A172 (cell line): ENCODE measurements around the gene BRD1. TPM values are rescaled to one million over a fixed set of nuclear protein-coding genes. Genes with fewer than 3 reads are reported as not detected.
"Not testable (repeated sequence)": the region's sequence is repeated elsewhere in the genome, so short reads cannot be mapped to it uniquely, and the experiment has no call there.

ENCODE experiments used
- DNase-seq: peaks from one replicate; pipeline ENCODE4 v3.0.0-alpha.2; 2015; ENCODE audit warnings: low spot score
- total RNA-seq: library from RNA; depleted of rRNA; stranded (reverse); fragments of >200 nt; shearing (Covaris generic); gene quantifications from 2 replicates; pipeline ENCODE4 v1.2.3, GENCODE V29; 2014

BRD1 gene
- total RNA-seq, 1 experiment from 2014 or later, result 8.0 TPM

DNA sequence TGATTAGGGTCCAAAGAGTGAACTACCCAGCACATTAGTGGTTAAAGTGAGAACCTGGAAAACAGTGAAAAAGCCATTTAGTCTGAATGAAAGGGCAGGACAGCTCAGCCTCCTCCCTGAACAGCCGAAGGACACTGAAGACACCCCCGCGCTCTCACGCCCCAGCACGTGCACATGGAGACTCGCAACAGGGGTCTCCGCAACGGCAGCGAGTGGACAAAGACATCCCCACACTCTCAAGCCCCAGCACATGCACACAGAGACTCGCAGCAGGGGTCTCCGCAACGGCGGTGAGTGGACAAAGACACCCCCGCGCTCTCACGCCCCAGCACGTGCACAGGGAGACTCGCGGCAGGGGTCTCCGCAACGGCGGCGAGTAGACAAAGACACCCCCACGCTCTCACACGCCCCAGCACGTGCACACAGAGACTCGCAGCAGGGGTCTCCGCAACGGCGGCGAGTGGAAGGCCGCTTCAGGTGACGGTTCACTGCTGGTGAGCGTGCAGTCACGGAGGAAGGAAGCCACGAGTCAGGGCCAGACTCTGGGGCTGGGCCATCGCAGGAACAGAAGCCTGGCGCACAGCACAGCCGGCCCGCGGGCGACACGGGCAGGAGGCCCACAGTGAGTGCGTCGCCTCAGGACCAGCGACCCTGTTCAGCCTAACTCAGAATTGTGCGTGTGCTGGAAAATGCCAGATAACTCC, 43.6 kb downstream of the BRD1 start:
- no peak for DNase-seq

DNA sequence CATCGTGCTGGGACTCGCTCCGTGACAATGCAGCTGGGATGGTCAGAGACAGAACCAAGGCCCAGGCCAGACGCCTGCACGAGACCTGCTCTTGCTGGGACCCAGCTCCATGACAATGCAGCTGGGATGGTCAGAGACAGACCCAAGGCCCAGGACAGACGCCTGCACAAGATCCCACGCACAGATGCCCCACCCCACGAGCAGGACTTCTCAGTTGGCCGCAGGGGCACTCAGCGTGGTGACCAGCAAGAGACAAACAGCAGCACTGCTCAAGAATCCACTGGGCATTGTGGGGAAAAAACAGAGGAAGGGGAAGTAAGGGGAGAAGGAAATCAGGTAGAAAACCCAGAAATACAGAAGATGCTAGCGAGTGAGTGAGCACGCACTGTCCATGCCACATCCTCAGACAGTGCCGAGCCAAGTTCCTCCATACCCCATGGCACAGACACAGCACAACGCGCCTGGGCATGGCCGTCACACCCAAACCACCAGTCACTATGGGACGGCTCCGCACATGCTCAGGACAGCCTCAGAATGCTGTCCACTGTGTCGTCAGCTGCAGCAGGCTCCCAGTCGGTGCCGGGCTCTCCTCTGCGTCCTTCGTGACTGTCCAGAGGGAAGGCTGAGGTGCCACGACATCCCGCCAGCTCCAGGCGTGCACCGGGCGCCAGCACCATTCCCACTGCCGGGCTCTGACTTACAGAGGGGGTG, 44.5 kb downstream of the BRD1 start:
- DNase-seq, result no peak

DNA sequence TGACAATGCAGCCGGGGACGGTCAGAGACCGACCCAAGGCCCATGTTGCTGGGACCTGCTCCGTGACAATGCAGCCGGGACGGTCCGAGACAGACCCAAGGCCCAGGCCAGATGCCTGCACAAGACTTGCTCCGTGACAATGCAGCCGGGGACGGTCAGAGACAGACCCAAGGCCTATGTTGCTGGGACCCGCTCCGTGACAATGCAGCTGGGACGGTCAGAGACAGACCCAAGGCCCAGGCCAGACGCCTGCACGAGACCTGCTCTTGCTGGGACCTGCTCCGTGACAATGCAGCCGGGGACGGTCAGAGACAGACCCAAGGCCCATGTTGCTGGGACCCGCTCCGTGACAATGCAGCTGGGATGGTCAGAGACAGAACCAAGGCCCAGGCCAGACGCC, 45.8 kb downstream of the BRD1 start:
- not testable (repeated sequence) for DNase-seq

DNA sequence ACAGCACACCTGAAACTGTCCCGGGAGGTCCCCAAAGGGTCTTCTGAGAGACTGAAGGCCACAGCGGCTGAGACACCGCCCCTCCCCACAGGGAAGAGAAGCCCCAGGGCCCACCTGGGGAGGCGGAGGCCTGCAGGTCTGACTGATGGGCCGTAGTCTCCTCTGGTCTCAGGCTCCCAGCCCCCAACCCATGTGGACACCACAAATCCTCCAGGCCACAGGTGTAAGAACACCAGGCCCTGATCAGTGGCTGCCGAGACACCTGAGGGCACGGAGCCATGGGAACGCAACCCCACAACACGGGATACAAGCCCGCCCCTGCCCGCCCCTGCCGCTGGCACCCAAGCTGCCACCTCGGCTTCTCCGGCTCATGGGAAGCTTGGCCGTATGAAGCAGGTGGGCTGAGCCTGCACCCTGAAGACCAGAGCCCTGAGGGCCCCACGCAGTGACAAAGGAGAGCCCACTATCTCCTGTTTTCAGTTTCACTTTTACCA, 46.3 kb downstream of the BRD1 start:
- no peak for DNase-seq

DNA sequence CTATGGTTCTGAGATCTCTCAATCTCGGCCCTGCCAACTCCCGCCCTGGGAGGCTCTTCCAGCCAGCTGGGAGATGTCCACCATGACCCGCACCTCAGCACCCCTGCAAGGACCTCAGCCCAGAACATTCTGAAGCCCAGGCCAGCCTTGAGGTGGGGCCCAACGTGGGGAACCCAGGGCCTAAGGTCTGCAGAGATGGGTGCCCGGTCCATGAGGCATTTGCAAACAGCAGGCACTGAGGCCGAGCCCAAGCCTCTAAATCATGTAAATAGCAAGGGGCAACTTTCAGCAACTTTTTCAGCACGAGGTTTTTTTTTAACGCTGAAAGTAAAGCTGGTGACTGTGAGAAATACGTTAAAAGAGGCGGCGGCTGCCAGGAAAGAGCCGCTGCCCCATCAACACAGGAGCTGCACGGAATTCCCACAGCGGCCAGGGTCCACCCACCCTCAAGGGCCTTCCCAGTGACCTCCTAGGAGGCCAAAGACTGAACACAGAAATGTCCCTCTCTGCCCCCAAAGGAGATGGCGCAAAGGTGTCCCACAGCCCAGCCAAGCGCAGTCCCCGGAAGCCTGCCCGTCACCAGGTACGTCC, 46.9 kb downstream of the BRD1 start:
- no peak for DNase-seq

DNA sequence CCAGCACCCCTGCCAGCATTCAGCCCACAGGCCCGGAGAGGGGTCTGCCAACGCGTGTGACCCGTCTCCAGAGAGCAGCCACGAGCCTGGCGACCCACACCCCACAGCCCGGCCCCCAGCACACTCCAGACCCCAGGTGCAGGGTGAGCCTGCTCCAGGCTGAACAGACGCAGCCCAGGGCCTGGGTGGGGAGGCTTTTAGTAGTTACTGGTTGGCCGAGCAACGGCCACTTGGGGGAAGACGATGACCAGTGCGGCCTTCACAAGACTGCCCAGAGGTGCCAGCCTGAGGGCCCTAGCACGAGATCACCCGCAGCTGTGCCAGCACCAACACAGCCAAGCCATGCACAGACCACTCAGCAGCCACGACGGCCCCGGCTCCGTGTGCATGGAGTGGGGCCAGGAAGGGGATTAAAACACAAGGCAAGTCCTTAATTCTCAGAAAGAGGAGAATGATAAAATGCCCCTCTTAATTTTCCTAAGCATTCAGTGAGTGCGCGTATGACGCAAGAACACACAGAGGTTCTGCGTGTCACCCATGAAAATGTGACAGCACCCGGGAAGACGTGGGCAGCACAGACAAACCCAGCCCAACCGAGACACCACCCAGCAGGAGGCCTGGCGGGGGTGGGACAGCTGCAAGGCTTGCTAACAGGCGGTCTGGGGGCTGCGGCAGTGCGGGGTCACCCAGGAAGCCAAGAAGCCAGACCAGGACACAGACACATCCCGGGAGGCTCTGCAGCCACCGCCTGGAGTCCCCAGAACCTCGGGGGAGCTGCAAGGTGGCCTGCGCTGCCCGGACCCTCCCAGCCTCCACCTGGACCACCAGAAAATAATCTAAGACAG, 47.6 kb downstream of the BRD1 start:
- DNase-seq, result no peak

DNA sequence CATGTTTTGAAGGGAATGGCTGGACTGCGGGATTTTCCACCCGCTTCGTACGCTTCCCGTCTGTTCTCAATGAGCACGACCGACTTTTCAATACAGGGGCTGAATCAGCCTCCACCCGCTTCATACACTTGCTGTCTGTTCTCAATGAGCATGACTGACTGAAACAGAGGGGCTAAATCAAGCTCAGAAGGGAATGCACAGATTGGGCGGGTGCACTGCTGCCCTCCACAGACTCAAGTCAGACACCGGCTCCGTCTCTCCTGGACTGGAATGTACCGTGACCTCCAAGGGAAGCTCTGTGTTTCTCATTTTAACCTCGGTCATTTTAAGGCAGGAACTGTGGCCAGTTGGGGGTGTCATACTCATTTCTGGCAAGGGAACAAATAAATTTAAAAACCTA, 48.5 kb downstream of the BRD1 start:
- DNase-seq, result no peak

DNA sequence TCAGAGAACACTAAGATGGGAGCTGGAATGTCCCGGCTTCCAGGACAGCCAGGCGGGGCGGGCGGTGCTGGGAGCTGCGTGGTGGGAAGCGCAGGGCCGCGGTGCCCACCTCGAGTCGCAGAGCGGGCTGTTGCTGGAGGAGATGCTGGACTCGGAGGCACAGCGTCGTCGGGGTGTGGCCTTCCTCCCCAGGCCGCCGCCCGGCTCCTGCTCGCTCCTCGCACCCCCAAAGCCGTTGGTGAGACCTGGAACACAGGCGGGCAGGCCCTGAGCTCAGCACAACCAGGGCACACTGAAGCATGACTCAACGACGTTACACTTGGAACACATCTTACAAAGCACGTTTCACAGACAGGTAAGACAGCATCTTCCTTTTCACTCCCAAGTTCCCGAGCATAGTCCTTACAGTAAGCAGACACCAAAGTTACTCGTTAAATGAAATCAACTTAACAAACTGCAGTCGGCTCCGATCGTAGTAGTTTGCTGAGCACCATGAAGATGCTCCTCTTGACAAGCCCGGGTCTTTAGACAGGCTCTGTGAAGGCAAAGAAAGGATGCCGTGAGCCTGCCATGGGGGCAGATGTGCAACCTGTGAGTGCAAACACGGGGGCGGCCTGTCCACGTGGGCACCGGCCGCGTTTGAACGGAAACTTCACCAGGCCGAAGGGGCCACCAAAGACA, 50.0 kb downstream of the BRD1 start:
- no peak for DNase-seq

DNA sequence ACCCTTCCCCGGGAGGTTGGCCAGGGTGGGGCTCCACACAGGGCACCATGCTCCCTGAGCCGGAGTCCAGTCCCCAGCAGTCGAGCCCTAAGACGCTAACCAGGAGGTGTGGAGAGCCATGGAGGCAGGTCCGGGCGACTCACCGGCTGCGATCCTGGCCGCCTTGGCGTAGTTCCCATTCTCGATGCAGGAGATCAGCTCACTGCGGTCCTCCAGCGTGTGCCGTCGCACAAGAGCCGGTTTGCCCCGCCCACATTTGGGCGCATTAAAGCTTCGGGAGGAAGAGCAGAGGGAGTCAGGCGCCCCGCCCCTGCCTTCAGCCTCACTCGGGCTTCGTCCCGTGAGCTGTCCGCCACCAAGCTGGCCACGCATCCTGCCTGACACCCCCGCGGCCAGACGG, 50.8 kb downstream of the BRD1 start:
- DNase-seq, result no peak

DNA sequence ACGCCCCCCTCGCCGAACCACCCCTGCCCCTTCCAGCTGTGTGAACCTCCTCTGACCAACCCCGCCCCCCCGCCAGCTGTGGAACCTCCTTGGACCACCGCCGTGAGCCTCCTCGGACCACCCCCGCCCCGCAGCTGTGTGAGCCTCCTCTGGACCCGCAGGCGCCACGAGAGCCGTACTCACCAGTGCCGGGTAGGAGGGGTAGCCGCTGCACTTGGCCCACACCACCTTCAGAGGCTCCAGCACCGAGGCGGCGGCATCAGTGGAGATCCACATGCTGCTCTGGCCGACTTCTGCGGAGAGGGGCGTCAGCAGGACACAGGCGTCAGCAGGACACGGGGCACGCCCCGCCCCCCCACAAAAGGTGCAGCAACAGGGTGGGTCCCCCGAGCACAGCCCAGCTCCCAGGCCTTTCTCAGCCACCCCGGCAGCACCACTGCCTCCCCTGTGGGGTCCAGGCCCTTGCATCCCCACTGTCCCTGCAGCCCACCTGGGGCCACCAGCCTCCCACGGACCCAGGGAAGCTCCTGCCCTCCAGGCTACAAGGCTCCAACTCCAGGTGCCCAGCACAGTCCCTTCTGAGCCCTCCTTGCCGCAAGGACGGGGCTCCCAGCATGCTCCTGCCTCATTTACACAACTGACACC, 51.7 kb downstream of the BRD1 start:
- DNase-seq, result no peak

DNA sequence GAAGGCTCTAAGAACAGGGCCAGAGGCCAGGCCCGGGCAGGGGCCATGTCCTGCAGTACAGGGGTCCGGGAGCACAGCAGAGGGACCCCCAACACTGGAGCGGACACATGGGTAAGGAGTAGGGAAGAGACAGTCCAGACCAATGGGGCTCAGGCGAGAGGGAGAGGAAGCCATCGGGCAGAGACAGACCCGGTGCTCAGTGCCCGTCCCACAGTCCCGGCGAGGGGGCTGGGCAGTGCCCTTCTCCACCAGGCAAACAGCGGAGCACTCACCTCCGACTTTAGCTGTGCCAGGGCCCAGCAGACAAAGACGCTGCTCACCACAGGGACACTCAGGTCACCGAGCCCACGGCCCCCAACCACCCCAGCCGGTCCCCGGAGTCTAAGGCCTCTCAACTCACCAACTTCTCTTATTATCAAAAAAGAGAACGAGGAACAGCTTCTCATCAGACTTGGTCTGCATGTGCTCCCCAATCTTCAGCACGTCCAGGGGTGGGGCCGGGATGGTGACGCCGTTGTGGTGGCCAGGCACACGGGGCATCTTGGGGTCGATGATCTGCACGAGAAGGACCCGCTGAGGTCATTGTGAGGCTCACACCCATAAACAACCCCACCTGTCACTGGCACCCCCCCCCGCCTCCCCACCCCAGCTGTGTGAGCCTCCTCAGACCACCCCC, 52.3 kb downstream of the BRD1 start:
- no peak for DNase-seq

DNA sequence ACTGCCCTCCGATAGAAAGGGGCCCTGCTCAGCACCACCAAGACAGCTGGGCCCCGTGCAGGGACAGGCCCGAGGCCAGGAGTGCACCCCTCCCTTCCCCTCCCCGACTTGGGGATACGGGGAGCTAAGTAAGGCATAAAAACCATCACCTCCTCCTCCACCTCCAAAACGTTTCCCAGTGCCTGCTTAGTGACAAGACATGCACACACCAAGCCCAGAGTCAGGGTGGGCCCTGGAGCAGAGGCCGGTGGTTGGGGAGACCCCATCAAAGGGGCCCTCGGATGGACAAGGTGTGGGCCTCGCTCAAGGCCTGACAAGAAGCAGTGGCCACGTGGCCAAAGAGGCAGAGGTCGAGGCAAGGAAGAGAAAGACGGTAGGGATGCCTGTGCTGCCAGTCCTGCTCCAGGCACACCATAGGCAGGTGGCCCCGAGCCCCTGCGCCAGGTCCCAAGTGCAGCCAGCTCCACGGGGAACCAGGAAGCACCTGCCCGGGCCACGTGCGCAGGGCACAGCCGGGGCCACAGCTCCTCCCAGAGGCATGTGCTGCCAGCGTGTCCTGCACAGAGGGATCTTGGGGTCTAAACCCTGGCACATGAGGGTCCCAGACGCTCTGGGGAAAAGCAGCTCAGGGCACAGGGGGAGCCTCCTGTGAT, 53.0 kb downstream of the BRD1 start:
- no peak for DNase-seq

DNA sequence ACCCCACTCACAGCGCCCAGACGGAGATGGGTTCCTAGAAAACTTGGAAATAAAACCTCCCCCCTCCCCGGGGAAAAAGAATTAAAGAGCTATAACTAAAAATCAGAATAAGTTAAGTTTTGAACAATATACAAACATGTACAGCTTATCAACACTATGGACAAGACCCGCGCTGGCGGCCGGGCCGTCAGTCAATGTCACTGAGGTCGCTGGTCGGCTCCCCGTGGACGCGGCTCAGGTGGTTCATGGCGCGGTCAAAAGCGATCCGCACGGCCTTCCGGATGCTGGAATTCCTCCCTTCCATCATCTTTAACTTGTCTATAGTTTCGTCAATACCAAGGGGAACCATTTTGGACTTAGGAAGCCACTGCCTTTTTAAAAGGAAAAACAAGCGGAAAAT, 53.6 kb downstream of the BRD1 start:
- no peak for DNase-seq

DNA sequence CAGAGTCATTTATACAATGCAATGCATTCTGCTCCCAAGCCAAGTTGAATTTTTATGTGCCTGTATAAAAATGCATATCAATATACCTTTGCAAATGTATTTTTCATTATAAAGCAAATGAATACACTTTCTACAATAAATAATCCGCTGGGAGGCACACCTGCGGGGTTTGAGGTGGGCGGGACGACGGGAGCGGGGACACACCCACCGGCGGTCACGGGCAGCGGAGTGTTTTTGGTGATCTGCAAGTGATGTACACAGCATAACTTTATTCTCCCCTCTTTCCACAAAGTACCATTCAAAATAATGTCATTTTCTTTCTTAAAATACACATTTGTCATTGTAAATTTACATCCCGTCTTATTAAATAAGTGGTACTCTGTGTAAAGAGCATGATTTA, 54.1 kb downstream of the BRD1 start:
- no peak for DNase-seq

DNA sequence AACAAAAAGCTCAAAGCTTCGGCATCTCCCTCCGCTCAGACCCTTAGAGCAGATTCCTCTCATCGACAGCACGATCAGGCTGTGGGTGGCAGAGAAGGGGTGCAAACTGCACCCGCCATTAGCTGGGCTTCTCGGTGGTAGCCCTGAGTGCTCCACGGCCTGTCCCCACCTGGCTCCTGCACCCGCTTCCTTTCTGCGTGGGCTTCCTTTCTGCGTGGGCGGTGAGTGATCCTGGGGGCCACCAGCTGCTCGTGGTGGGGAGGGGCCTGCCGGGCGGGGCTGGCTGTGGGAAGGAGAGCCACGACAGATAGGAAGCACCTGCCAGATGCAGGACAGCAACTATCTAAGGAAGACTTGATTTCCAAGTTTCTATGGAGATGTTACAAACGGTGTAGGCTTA, 55.0 kb downstream of the BRD1 start:
- DNase-seq, result no peak

DNA sequence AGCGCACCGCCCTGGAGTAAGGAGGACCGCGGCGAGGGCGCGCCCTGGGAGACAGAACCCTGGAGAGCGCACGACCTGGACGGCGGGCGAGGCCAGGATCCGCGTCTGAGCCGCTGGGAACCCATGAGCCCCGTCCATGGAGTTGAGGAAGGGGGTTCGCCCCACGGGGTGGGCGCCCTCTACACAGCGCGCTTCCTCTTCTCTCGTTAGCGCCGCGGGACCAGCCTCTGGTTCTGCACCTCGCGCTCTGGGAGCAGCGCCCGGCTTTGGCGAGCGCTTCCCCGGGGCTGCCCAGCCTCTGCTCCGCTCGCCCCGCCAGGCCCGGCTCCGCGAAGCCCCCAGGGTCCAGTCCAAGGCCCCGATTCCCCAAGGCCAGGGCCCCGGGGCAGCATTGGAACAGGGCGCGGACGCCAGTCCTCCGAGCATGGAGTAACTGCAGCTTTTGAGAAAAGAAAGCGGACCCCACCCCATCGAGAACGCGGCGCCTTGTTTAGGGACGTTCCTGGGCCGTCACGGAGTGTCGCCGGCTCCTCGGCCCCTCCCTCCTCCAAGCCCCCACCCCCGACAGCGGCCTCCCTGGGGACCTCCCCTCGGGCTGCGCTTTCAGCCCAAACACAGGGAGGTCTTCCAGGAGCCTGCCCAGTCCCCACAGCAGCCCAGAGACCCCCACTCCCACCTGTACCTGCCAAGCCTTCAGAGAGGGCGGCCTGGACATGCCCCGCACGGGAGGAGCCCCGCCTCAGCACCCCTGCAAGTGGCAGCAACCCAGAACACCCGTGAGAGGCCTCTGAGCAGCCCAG, 56.2 kb downstream of the BRD1 start:
- DNase-seq, result no peak

DNA sequence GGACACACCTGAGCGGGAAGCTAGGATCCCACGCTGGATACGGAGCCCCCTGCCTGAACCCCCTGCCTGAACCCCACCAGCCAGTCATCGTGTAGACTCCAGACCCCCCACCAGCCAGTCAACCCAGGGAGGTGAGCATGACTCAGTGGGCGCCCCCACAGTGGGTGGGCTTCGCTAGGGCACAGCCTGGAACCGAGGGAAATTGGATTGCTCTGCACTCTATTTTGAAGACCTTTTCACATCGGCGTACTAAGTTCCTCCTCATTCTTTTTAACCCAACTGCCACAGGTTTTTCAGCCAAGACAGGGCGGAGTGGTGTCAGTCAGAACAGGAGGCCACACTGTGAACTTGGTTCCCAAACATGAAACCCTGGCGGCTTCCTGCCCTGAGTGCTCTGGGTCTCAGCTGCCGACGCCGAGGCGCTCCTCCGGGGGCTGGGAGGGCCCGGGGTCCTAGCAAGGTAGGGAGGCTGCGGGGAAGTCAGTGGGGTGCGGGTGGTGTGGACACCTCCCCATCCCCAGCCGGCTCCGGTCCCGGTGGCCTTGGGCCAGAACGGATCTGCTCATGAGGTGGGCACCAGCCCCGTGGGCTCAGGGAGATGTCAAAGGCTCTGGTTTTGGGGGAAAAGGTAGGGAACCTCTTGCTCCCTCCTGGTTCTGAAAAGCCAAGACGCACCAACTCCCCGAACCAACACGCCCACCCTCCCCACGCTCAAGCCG, 57.0 kb downstream of the BRD1 start:
- DNase-seq, result no peak
